Breast epithelium (tissue), 3 donors: ENCODE results near the gene GULP1.

Experiments used
- POLR2AphosphoS5 ChIP-seq, 3 donors: sonication (generic); formaldehyde crosslinking; IDR thresholded peaks; one replicate each; pipeline ENCODE4 v1.6.1; 2017; ENCODE audit warnings: antibody characterized with exemption in 3 of 3
- TF ChIP-seq, protein P1 (sequence below), 3 donors: fragments of 450-650 bp; IDR thresholded peaks; one replicate each; pipeline ENCODE4 v1.5.1; 2016 to 2017; ENCODE audit warnings: antibody characterized with exemption in 3 of 3, mild to moderate bottlenecking in 3 of 3, moderate library complexity in 3 of 3

DNA sequence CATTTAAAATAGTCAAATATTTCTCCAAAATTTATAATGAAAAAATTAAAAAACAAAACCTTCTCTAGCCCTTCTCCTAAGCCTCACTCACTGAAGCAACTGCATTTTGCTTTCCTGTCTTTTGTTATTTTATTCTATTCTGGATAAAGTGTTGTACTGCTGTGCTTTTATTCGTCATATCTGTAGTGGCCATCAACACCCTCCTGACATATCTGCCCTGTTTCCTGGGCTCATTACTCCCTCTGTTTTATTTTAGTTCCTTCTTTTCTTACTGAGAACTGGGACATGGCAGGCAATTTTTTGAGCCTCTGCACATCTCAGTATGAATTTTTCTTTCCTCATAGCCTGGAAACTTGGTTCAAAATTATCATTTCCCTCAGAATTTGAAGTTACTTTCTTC, 224.2 kb downstream of the GULP1 start:
- TF ChIP-seq POLR2AphosphoS5 (IDR thresholded peaks at IDR 0.05) = no peak
- TF ChIP-seq, protein P1, sequence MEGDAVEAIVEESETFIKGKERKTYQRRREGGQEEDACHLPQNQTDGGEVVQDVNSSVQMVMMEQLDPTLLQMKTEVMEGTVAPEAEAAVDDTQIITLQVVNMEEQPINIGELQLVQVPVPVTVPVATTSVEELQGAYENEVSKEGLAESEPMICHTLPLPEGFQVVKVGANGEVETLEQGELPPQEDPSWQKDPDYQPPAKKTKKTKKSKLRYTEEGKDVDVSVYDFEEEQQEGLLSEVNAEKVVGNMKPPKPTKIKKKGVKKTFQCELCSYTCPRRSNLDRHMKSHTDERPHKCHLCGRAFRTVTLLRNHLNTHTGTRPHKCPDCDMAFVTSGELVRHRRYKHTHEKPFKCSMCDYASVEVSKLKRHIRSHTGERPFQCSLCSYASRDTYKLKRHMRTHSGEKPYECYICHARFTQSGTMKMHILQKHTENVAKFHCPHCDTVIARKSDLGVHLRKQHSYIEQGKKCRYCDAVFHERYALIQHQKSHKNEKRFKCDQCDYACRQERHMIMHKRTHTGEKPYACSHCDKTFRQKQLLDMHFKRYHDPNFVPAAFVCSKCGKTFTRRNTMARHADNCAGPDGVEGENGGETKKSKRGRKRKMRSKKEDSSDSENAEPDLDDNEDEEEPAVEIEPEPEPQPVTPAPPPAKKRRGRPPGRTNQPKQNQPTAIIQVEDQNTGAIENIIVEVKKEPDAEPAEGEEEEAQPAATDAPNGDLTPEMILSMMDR (IDR thresholded peaks at IDR 0.05) = no peak
